GM12874 (cell line): ENCODE measurements around the gene HSPA1A.

Experiments used
- TF ChIP-seq, protein P1 (sequence below): IDR thresholded peaks from 2 replicates; pipeline ENCODE4 v1.5.1; 2011; ENCODE audit warnings: low read depth, mild to moderate bottlenecking, control low read depth, low read length, moderate library complexity; ENCODE audit not compliant: insufficient read depth

Gene HSPA1A

DNA sequence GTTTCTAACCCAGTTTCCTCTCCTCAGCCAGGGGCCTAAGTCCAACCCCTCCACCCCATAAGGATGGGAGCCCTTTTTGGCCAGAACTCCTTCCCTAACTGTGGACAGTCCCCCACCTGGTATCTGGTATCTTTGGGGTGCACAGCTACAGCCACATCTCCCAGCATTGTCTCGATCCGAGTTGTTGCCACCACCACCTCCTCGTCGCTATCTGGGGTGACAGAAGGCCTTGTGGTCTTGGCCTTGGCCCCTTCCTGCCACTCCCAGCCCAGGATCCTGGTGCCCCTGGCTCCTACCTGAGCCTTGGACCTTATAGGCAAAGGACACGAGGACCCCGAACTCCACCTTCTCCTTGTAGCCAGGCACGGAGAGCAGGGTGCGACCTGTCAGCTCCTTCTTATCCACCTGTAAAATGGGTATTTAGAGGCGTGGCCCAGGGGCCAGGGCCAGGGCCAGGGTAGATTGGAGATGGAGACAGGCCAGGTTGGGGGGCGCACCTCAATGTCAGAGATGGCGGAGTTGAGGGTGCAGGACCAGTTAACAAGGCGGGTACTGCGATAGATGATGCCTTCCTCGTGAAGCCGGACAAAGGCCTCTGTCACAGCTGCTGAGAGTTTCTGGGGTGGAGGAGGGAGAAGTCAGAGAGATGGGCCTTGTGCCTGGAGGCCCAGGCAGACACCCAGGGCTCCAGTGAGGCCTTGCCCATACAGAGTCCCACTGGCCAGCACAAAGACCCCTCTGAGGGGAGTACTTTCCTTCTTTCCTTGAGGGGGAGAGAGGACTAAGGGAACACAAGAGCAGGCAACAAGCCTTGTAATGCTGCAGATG, 31.0 kb upstream of the HSPA1A start:
- TF ChIP-seq, protein P1, sequence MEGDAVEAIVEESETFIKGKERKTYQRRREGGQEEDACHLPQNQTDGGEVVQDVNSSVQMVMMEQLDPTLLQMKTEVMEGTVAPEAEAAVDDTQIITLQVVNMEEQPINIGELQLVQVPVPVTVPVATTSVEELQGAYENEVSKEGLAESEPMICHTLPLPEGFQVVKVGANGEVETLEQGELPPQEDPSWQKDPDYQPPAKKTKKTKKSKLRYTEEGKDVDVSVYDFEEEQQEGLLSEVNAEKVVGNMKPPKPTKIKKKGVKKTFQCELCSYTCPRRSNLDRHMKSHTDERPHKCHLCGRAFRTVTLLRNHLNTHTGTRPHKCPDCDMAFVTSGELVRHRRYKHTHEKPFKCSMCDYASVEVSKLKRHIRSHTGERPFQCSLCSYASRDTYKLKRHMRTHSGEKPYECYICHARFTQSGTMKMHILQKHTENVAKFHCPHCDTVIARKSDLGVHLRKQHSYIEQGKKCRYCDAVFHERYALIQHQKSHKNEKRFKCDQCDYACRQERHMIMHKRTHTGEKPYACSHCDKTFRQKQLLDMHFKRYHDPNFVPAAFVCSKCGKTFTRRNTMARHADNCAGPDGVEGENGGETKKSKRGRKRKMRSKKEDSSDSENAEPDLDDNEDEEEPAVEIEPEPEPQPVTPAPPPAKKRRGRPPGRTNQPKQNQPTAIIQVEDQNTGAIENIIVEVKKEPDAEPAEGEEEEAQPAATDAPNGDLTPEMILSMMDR = no peak

DNA sequence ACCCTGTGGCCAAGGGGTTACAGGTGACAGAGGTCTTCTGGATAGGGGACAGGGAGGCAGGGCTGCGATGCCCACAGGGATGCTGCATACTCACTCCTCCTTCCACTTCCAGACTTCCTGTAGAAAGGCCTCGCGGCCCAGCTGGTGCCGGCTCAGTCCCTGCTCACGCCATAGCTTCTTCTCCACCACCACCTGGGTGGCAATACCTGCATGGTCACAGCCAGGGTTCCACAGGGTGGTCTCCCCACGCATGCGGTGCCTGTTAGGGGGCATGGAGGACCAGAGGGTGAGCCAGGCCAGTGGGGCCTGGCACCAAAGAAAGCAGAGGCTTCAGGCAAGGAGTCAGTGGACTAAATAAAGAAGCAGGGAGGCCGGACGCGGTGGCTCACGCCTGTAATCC, 29.9 kb upstream of the HSPA1A start:
- TF ChIP-seq, protein P1 = no peak

DNA sequence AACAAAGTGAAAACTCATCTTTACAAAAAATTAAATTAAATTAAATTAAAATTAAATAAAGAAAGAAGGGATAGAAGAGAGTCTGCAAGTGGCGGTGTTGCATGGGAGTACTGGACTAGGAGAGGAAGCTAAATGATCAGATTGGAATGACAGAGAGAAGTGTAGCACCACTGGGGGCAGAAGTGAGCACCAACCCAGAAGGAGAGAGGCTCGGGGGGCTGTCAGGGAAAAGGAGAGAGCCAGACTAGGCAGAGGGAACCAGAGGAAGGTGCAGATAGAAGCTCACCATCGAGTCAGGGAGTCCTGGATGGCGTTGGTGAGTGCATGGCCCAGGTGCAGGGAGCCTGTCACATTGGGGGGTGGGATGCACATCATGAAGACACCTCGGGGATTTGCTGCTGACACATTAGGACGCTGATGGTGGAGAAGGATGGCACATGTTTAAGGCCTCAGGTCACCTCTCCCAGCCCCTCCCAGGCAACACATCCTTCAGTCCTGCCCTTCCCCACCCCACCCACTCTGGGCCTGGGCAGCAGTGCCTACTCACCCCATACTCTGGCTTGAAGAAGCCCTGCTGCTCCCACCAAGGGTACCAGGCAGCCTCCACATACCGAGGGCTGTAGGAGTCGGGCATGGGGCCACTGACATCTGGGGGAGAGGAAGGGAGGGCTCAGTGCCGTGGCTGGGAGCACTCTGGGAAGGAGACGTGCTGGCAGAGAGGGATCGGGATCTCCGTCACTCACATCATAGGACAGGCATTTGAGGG, 23.8 kb upstream of the HSPA1A start:
- TF ChIP-seq, protein P1 = peak; percentile 71

DNA sequence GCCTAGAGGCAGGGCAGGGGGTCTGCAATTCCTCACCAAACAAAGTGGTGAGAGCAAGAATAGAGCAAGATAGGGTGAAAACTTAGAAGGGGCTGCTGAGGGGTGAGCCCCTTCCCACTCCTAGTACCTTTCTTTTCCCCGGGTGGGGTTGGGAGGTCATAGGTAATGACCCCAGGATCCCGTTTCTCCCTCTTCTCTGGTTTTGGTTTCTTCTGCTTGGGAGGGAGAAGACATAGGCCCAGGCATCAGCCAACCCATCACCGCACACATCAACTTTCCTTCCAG, 23.3 kb upstream of the HSPA1A start:
- TF ChIP-seq, protein P1 = no peak

DNA sequence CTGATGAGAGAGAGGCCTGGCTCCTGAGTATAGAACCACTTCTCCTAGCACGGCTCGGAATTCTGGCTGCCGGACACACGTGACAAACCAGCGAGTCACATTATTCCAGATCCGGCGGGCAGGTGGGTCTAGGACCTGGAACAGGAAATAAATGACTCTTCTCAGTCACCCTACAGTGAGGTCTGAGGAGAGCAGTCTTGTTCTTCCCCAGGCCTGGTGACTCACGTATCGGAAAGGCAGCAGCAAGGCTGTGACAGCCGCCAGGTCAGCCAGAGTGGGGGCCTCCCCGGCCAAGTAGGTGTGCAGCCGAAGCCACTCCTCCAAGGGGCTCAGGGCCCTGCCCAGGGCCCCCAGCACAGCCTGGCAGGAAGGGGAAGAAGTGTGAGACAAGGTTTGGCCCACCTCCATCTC, 22.6 kb upstream of the HSPA1A start:
- TF ChIP-seq, protein P1 = no peak

DNA sequence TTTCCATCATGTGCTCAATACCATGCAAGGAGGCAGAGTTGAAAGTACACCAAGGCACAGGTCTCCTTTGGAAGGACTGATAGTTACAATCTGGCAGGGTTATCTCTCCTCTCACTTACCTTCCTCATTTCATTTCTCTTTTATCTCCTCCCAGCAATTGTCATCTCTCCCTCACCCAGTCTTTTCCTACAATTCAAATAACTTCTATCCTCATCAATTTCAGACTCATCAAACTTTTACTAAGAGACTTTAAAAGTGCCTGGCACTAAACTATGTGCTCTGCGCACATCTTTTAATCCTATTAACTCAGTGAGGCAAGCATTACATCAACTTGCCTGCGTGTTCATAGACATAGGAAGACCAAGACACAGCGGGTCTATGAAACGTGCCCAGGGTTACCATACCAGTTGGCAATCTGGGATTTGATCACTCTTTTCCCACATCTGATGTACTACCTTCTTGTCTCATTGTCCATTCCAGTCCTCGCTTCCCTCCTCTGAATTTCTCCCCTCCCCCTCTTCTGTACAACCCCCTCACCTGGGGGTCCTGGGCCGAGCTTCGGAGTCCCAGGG, 21.0 kb upstream of the HSPA1A start:
- TF ChIP-seq, protein P1 = no peak

DNA sequence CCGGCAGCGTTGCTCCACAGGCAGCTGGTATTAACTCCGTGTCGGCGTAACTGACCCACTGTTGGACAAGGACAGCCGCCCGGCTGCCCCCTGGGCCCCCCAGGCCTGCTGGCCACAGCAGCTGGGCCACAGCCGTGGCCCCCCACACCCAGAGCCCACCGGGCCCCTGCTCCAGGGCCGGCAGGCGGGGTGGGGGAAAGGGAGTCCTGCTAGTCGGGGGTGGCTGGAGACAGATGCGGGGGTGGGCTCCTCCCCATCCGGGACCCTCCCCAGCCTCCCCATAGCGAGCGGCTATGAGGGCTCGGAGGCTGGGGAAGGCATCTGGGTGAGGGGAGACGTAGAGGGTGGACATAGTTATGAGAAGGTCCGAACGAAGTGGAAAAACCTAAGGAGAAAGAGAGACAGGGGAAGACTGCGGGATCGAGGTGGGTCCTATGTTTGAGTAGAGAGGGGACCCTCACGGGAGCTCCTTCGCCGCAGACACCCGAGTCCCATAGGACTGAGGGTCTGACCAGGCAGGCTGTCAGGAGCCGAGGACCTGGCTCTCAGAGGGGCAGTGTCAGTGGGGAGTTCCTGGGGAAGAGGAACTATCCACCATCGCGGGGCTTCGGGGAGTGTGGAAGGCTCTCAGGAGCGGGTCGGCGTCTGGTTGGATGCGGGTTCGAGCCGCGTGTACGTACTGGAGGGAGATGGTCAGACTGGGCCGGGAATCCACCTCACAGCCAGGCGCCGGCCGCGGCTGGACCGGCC, 20.3 kb upstream of the HSPA1A start:
- TF ChIP-seq, protein P1 = no peak
